ENCODE data around the gene ARAP1.

GRCh38 chr11:72721689-72722049 is 30.5 kb downstream of the ARAP1 start:
- TF ChIP-seq CTCF (conservative IDR thresholded peaks at IDR 0.05 in 1 of 2, IDR thresholded peaks at IDR 0.05 in 1 of 2; ENCODE audit: low read depth in 1 of 2, low read length in 2 of 2) (no peak), EZH2 (IDR thresholded peaks at IDR 0.05; ENCODE audit: low read length, missing control alignments) (no peak)
